ENCODE data around the gene KIF11. TPM values are rescaled to one million over a fixed set of nuclear protein-coding genes. Genes with fewer than 3 reads are reported as not detected.

The KIF11 gene
- total RNA-seq, 1 experiment from 2014 or later, result 27.3 TPM

DNA sequence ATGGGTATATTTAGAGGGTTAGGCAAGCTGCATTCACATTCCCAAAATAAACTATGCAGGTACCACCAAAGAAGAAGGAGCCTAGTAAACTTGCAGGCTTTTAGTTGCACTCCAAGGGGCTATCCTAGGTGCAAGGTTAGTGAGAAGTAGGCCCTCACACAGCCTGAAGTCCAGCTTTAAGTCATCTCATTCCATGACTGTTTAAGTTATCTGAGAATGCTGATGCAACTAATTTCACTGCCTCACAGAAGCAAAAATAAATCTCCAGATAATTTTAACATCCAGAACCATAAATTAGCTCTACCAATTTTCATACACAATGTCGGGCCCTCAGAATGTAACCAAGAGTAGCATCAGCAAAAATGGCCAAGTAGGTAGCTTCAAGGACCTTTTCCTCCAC, 62.5 kb downstream of the KIF11 start:
- ChIA-PET POLR2A (no interaction called here), CTCF (interaction anchor here (0.5 kb wide), 1 partner anchor 235 kb away, joined by 3 read pairs; no protein-coding TSS in a partner anchor)
- Mint-ChIP-seq H3K36me3 (ENCODE audit: insufficient read depth, unreplicated experiment) (peaks cover 31% of the 10 kb centered on the region), H3K4me3 (ENCODE audit: unreplicated experiment) (no peak overlapping the region), H3K27ac (ENCODE audit: low read depth, unreplicated experiment) (no peak overlapping the region), H3K4me1 (ENCODE audit: insufficient read depth, unreplicated experiment) (no peaks in the 10 kb centered on the region), H3K27me3 (ENCODE audit: insufficient read depth, unreplicated experiment) (no peaks in the 10 kb centered on the region), H3K9me3 (ENCODE audit: unreplicated experiment) (no peaks in the 10 kb centered on the region)
- intact Hi-C loops (cut with micrococcal nuclease), result no loop called here
- TF ChIP-seq, protein P1, sequence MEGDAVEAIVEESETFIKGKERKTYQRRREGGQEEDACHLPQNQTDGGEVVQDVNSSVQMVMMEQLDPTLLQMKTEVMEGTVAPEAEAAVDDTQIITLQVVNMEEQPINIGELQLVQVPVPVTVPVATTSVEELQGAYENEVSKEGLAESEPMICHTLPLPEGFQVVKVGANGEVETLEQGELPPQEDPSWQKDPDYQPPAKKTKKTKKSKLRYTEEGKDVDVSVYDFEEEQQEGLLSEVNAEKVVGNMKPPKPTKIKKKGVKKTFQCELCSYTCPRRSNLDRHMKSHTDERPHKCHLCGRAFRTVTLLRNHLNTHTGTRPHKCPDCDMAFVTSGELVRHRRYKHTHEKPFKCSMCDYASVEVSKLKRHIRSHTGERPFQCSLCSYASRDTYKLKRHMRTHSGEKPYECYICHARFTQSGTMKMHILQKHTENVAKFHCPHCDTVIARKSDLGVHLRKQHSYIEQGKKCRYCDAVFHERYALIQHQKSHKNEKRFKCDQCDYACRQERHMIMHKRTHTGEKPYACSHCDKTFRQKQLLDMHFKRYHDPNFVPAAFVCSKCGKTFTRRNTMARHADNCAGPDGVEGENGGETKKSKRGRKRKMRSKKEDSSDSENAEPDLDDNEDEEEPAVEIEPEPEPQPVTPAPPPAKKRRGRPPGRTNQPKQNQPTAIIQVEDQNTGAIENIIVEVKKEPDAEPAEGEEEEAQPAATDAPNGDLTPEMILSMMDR (IDR thresholded peaks at IDR 0.05; ENCODE audit: unreplicated experiment), result no peak
- DNase-seq (ENCODE audit: unreplicated experiment), result no peak
- no TSS peak for BruUV-seq (replicated peaks)

DNA sequence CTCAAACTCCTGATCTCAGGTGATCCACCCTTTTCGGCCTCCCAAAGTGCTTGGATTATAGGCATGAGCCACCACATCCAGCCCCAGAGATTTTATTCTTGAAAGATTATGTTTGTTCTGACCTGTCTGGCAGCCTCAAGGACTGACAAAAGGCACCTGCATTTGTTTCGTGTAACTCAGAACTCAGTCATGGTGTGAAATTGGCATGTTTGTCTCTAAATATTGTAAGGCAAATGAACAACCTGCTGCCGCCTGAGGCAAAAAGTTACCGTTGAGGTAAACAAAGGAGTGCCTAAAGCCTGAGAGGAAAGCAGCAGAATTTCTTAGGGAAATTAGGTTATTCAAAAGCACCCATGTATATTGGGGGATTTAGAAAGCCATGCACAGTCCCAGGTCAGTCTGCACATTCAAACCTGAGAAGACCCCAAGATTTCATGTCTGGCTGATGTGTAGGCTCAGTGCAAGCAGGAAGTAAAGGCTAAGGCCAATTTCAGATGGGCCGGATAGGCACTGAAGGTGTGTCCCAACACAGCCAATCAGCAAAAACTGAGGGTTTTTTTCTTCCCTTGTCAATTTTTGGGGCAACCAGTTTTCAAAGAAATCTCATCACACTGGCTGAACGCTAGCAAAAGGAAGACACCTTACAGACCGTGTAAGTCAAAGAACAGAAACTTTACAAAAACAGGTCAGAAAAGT, 63.5 kb downstream of the KIF11 start:
- H3K4me1 Mint-ChIP-seq (ENCODE audit: insufficient read depth, unreplicated experiment), result no peaks in the 10 kb centered on the region
- H3K36me3 Mint-ChIP-seq (ENCODE audit: insufficient read depth, unreplicated experiment), result peaks cover 31% of the 10 kb centered on the region
- no peak overlapping the region for H3K4me3 Mint-ChIP-seq (ENCODE audit: unreplicated experiment)
- ChIA-PET POLR2A (interaction anchor here (0.7 kb wide), 1 partner anchor 17 kb away, joined by 3 read pairs; no protein-coding TSS in a partner anchor), CTCF (no interaction called here)
- no TSS peak for BruUV-seq (replicated peaks)
- intact Hi-C loops (cut with micrococcal nuclease), result no loop called here
- H3K27ac Mint-ChIP-seq (ENCODE audit: low read depth, unreplicated experiment), result no peak overlapping the region
- no peaks in the 10 kb centered on the region for H3K27me3 Mint-ChIP-seq (ENCODE audit: insufficient read depth, unreplicated experiment)
- TF ChIP-seq, protein P1 (IDR thresholded peaks at IDR 0.05; ENCODE audit: unreplicated experiment), result no peak
- no peaks in the 10 kb centered on the region for H3K9me3 Mint-ChIP-seq (ENCODE audit: unreplicated experiment)
- DNase-seq (ENCODE audit: unreplicated experiment), result no peak

DNA sequence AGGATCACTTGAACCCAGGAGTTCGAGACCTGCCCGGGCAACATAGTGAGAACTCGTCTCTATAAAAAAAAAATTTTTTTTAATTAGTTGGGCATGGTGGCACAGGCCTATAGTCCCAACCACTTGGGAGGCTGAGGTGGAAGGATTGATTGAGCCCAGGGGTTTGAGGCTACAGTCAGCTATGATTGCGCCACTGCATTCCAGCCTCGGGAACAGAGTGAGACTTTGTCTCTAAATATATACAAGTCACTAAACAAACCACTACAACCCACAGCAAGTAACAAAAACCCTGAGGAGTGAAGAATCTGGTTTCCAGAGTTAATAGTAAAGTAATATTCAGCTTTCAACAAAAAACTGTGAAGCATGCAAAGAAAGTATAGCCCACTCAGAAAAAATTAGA, 64.1 kb downstream of the KIF11 start:
- no peaks in the 10 kb centered on the region for H3K27me3 Mint-ChIP-seq (ENCODE audit: insufficient read depth, unreplicated experiment)
- no peaks in the 10 kb centered on the region for H3K4me1 Mint-ChIP-seq (ENCODE audit: insufficient read depth, unreplicated experiment)
- no peak overlapping the region for H3K27ac Mint-ChIP-seq (ENCODE audit: low read depth, unreplicated experiment)
- BruUV-seq (replicated peaks), result no TSS peak
- intact Hi-C loops (cut with micrococcal nuclease), result no loop called here
- no peak overlapping the region for H3K4me3 Mint-ChIP-seq (ENCODE audit: unreplicated experiment)
- POLR2A ChIA-PET, result interaction anchor here (0.7 to 0.9 kb wide), 2 partner anchors 9 to 18 kb away, joined by 3 read pairs; no protein-coding TSS in a partner anchor
- H3K36me3 Mint-ChIP-seq (ENCODE audit: insufficient read depth, unreplicated experiment), result peaks cover 27% of the 10 kb centered on the region
- no peaks in the 10 kb centered on the region for H3K9me3 Mint-ChIP-seq (ENCODE audit: unreplicated experiment)
- peak; percentile 34 for DNase-seq (ENCODE audit: unreplicated experiment)
- CTCF ChIA-PET, result no interaction called here
- TF ChIP-seq, protein P1 (IDR thresholded peaks at IDR 0.05; ENCODE audit: unreplicated experiment), result no peak

DNA sequence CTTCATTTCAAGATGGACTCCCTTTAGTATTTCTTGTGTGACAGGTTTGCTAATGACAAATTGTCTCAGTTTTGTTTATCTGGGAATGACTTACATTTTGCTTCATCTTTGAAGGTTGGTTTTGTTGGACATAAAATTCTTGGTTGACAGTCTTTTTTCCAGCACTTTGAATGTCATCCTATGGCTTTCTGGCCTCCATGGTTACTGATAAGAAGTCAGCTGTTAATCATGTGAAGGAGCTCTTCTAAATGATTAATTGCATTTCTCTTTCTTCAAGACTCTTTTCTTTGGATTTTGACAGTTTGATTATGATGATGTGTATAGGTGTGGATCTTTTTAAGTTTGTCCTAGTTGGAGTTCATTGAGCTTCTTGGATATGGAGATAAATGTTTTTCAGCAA, 69.9 kb downstream of the KIF11 start:
- no peak for DNase-seq (ENCODE audit: unreplicated experiment)
- Mint-ChIP-seq H3K27me3 (ENCODE audit: insufficient read depth, unreplicated experiment) (no peaks in the 10 kb centered on the region), H3K4me1 (ENCODE audit: insufficient read depth, unreplicated experiment) (no peaks in the 10 kb centered on the region), H3K9me3 (ENCODE audit: unreplicated experiment) (peaks cover 11% of the 10 kb centered on the region), H3K27ac (ENCODE audit: low read depth, unreplicated experiment) (no peak overlapping the region), H3K36me3 (ENCODE audit: insufficient read depth, unreplicated experiment) (no peaks in the 10 kb centered on the region), H3K4me3 (ENCODE audit: unreplicated experiment) (no peak overlapping the region)
- POLR2A ChIA-PET, result interaction anchor here (0.7 kb wide), 1 partner anchor 63 kb away, joined by 3 read pairs; no protein-coding TSS in a partner anchor
- TF ChIP-seq, protein P1 (IDR thresholded peaks at IDR 0.05; ENCODE audit: unreplicated experiment), result no peak
- CTCF ChIA-PET, result no interaction called here
- intact Hi-C loops (cut with micrococcal nuclease), result no loop called here
- BruUV-seq (replicated peaks), result no TSS peak
